Skeletal muscle cell (primary cell): ENCODE results near the gene BICC1.

ENCODE experiments used
- DNase-seq: peaks from one replicate; pipeline ENCODE4 v3.0.0-alpha.2; 2010; ENCODE audit warnings: low read depth
- H3K4me3 ChIP-seq: 2 replicates; pipeline ENCODE4 v1.5.1; 2011; ENCODE audit warnings: low read depth, mild to moderate bottlenecking, control low read depth, low read length, moderate library complexity

The BICC1 gene

GRCh38 chr10:58724781-58725180 is 212.1 kb downstream of the BICC1 start:
- H3K4me3 ChIP-seq = no peak overlapping the region
- no peak for DNase-seq

GRCh38 chr10:58725901-58726300 is 213.2 kb downstream of the BICC1 start:
- DNase-seq = no peak
- H3K4me3 ChIP-seq = no peak overlapping the region

DNA sequence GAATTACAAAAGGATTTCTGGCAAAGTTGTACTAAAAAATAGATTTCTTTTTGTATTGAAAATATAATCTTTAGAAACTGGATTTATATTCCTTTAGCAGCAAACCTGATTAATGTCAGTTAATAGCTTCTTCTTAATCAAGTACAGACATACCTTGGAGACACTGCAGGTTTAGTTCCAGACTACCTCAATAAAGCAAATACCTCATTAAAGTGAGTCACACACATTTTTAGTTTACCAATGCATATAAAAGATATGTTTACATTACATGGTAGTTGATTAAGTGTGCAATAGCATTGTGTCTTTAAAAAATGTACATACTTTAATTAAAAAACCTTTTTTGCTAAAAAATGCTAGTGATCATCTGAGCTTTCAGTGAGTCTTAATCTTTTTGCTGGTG is 215.0 kb downstream of the BICC1 start:
- no peak for DNase-seq
- no peak overlapping the region for H3K4me3 ChIP-seq

- DNase-seq = no peak
- H3K4me3 ChIP-seq = no peak overlapping the region
Observed at GRCh38 chr10:58731276-58731675, 218.6 kb downstream of the BICC1 start.

GRCh38 chr10:58733436-58733835 is 220.8 kb downstream of the BICC1 start:
- no peak for DNase-seq
- no peak overlapping the region for H3K4me3 ChIP-seq

DNA sequence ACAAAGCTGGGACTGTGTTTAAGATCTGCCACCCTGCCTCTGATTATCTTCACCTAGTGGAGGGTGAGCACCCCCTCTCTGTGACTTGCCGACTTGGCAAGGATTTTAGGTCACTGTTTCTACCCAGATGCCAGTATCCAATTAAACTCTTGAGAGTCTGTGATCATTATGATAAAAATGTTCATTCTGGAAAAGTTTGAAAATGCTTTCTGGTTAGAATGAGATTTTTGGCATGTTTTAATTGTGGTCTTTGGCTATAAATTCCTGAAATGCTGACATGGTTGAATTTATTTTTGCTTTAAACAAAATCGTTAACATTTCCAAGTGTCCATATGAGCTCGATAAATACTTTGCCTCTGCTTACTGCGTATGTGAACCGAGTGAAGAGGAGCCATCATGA is 221.4 kb downstream of the BICC1 start:
- DNase-seq = no peak
- H3K4me3 ChIP-seq = no peak overlapping the region

GRCh38 chr10:58734664-58735063 is 222.0 kb downstream of the BICC1 start:
- H3K4me3 ChIP-seq = no peak overlapping the region
- DNase-seq = no peak

DNA sequence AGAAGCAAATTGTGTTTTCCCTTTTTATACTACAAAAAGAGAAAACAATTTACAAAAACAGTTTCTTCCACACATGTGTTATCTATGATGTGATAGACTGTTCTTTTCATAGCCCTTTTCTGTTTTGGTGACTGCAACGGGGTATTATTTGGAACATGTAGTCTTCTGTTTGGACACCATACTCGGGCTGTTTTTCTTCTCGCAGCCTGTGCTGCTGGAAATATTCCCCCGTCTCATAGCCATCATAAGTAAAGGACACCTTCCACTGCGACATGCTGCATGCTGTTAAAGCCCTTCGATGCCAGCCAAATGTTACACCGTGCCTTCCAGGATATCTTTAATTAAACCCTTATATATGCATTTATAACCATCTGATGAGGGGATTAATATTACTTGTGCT is 222.4 kb downstream of the BICC1 start:
- no peak overlapping the region for H3K4me3 ChIP-seq
- DNase-seq = no peak

DNA sequence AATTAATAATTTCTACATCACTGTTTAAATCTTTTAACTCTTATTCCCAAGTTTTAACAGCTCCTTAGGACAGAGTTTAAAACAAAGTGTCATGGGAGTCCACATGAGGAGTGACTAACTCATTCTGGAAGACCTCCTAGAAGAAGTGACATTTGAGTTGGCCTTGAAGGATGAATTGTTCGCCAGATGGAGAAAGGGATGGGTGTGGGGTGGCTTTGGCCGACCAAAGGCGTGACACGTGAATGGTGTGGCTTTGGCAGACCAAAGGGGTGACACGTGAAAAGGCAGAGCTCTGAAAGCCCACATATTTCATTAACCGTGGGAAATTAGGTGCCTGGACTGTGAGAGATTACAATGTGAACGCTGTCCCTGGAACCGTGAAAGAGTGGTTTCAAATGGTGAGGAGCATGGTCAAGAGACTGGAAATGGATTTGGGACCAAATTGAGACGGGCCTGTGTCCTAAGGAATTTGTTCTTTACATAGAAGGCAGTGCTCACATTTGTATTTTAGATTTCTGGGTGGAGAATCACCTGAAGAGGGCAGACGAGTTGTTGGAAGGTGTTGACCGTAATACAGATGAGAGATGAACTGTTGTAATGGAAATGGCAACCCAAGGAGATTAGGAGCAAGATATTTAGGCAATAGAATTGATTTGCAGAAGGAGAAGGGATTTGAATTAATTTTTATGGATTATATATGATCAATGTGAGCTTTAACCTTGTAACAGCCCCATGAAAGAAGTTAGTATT is 228.1 kb downstream of the BICC1 start:
- no peak for DNase-seq
- H3K4me3 ChIP-seq = no peak overlapping the region

- no peak for DNase-seq
- no peak overlapping the region for H3K4me3 ChIP-seq
Observed at GRCh38 chr10:58741673-58742072, 229.0 kb downstream of the BICC1 start.

- no peak overlapping the region for H3K4me3 ChIP-seq
- no peak for DNase-seq
Observed at GRCh38 chr10:58742141-58742540, 229.5 kb downstream of the BICC1 start.

DNA sequence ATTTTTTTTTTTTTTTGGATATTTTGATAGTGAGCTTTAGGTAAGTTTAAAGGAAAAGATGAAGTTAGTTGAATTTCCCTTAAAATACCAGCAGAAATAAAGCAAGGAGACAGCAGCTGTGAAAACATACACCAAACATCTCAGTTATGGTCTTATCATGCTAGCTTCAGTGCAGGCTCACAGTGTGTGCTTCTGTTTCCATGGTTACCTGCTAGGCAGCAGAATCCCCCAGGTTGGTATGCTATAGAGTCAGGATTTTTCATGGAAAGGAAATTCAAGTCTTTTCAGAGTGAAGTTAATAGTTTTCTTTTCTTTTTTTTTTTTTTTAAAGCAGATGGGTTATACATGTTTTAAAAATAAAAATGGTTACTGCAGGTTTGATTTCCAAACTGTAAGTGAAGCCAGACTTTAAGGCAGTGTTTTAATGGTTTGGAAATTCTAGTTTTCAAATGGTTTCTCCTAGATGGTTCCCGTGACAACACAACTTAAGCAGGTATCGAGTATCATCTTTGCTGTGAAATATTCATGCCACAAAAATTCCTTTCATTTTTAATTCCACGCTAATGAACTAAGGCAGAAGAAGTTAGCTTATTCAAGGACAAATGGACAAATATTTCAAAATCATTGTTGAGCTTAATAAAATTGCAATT is 230.9 kb downstream of the BICC1 start:
- DNase-seq = no peak

GRCh38 chr10:58746474-58747185 is 234.0 kb downstream of the BICC1 start:
- no peak overlapping the region for H3K4me3 ChIP-seq
- no peak for DNase-seq

More for the DNA sequence above, 230.9 kb downstream of the BICC1 start:
- no peak overlapping the region for H3K4me3 ChIP-seq

- H3K4me3 ChIP-seq = no peak overlapping the region
- no peak for DNase-seq
Observed at GRCh38 chr10:58747687-58748086, 235.0 kb downstream of the BICC1 start.

- H3K4me3 ChIP-seq = no peak overlapping the region
- no peak for DNase-seq
Observed at GRCh38 chr10:58752665-58753064, 240.0 kb downstream of the BICC1 start.

DNA sequence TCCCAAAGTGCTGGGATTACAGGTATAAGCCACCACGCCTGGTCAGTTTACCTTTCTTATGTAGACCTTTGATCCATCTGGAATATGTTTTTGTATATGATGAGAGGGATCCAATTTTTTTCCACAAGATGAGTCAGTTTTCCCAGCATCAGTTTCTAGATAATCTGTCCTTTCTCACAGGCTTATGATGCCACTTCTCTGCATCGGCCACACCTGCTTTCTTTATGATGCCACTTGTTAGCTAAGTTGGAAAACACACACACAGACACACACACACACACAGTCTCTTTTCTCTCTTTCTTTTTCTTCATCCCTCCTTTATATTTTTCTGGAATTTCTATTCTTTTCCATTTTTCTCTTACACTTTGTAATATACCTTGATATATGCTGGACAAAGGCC is 240.8 kb downstream of the BICC1 start:
- no peak overlapping the region for H3K4me3 ChIP-seq
- DNase-seq = no peak

DNA sequence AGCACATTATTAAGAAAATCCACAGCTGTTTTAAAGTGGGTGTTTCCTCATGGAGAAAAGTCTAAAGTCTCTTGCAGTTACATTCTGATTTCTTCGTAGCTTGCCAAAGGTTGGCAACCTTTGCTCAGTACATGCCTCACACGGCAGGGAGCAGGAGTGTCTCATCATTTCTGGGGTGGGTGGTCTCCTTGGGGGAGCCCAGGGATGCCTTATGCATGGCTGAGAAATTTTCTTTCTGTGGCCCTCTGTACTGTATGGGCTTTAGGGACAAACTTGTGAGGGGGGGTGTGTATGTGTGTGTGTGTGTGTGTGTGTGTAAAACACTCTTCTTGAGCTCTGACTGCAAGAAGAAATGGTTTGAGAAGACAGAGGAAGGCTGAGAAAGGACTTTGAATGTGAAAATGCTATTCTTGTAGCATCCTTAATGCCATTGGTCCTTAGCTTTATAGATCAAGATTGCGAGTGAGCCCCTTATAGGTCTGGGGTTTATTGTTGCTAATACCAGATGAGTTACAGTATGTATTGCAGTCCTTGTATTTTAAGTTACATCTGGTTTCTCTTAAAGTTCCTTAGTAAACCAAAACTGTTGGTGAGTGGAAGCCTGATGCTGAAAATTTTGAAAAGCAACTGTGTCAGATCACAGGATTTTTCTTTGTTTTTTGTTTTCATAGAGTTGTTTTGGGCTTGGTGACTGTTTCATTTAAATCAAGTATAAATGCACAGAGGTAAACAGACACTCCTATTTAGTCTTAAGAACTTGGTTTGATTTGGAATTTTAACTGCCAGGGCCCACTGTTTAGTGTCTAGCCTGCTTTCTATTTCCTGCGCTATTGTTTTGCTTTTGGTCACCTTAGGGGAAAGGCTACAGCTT is 242.0 kb downstream of the BICC1 start:
- DNase-seq = no peak
- H3K4me3 ChIP-seq = no peak overlapping the region

- DNase-seq = no peak
- H3K4me3 ChIP-seq = no peak overlapping the region
Observed at GRCh38 chr10:58755340-58755610, 242.6 kb downstream of the BICC1 start.

DNA sequence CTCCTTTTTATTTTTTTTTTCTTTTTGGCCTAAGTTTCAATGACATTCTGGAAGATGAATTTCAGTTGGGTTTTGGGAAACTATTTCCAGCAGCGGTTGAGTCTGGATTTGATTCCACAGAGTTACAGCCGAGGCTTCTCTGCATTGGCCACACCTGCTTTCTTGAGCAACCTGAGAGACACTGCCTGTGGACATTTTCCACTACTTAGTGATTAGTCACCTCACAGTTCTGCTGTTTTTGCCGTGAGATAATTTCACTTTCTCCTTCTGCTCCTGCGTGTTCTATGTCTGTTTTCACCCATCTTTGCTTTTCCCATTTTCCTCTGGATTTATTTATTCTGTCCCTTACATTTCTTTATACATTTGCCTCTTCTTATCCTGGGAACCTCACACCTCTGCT is 243.0 kb downstream of the BICC1 start:
- DNase-seq = no peak
- peak overlapping the region; percentile 28 for H3K4me3 ChIP-seq

DNA sequence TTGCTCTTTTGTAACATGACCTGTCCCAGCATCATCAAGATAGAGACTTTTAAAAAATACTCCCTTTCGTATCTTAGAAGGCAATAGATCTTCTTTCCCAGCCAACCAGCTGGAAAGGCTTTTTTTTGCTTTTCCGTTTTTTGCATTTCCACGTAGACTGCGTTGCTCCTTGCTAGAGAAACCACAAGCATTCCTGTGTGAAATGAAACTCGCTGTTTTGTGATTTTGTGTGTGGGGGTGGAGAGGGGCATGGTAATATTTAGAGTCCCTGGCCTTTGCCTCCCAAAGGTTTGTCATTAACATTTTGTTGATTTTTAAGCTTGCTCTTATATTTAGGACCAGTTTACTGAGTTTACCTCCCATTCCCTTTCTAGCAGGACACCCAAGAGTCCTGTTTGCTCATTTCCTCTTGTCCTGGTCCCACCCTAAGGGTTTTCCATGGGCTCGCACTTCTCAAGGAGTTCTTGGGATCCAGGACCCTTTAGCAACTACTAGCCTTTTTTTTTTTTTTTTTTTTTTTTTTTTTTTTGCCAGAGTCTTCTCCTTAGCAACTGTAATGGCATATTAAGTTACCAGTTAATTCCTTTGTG is 243.6 kb downstream of the BICC1 start:
- H3K4me3 ChIP-seq = peak overlapping the region; percentile 28

More for the DNA sequence above, 243.6 kb downstream of the BICC1 start:
- DNase-seq = no peak
